HEK293T (cell line): ENCODE data around the gene WDFY1.

ENCODE experiments used
- BHLHE40 ChIP-seq: fragments of 450-650 bp; IDR thresholded peaks from 2 replicates; pipeline ENCODE4 v1.6.1; 2016; ENCODE audit warnings: mild to moderate bottlenecking, moderate library complexity, borderline replicate concordance
- CTBP1 ChIP-seq: fragments of 450-650 bp; IDR thresholded peaks from 2 replicates; pipeline ENCODE4 v1.6.1; 2016; ENCODE audit warnings: borderline replicate concordance
- FOXM1 ChIP-seq: fragments of 450-650 bp; IDR thresholded peaks from 2 replicates; pipeline ENCODE4 v1.6.1; 2017; ENCODE audit warnings: mild to moderate bottlenecking, borderline replicate concordance
- L3MBTL2 ChIP-seq: fragments of 450-650 bp; conservative IDR thresholded peaks from 2 replicates; pipeline ENCODE4 v1.6.1; 2016; ENCODE audit warnings: mild to moderate bottlenecking
- NFRKB ChIP-seq: fragments of 450-650 bp; IDR thresholded peaks from 2 replicates; pipeline ENCODE4 v1.6.1; 2016; ENCODE audit warnings: mild to moderate bottlenecking, moderate library complexity
- SP1 ChIP-seq: fragments of 450-650 bp; IDR thresholded peaks from 2 replicates; pipeline ENCODE4 v1.6.1; 2017
- SUZ12 ChIP-seq: fragments of 450-650 bp; IDR thresholded peaks from 2 replicates; pipeline ENCODE4 v1.6.1; 2016; ENCODE audit warnings: mild to moderate bottlenecking
- TARDBP ChIP-seq: fragments of 450-650 bp; IDR thresholded peaks from 2 replicates; pipeline ENCODE4 v1.6.1; 2016
- ZNF384 ChIP-seq: fragments of 450-650 bp; IDR thresholded peaks from 2 replicates; pipeline ENCODE4 v1.6.1; 2016

DNA sequence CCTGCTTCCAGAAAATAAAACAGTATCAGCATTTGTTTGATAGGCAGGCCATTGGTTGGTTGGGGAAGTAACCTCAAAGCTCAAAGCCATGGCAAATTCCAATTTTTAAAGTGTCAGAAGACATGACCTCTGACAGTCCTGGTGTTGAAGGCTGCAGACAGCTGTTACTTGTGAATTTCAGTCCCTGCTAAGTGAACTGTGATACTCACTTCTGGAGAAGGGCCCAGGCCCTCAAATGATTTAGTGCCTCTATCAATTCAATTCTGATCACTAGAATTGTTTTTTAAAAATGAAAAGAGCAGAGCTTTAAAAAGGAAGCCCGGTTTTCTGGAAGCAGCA lies 35.2 kb upstream of the WDFY1 start:
- TF ChIP-seq SUZ12 (no peak), BHLHE40 (no peak), SP1 (no peak), TARDBP (no peak), CTBP1 (no peak), NFRKB (no peak), FOXM1 (no peak), ZNF384 (no peak), L3MBTL2 (no peak)
